GM06990 (cell line): Measurements from ENCODE around the gene COX18.

Source experiments
- DNase-seq: peaks from one replicate; pipeline ENCODE4 v3.0.0-alpha.2; 2011; ENCODE audit not compliant: insufficient read length; ENCODE audit errors: extremely low read depth
- H3K27me3 ChIP-seq: replicated peaks from 2 replicates; pipeline ENCODE4 v1.6.0; 2011; ENCODE audit warnings: low read length; ENCODE audit not compliant: control insufficient read depth, insufficient read depth
- H3K36me3 ChIP-seq: 2 replicates; pipeline ENCODE4 v1.5.1; 2011; ENCODE audit warnings: low read length; ENCODE audit not compliant: control insufficient read depth, insufficient read depth
- H3K4me3 ChIP-seq: replicated peaks from 2 replicates; pipeline ENCODE4 v1.5.1; 2011; ENCODE audit warnings: low read depth, mild to moderate bottlenecking, control low read depth, low read length
- CTCF ChIP-seq: IDR thresholded peaks from 2 replicates; pipeline ENCODE4 v1.5.1; 2011; ENCODE audit warnings: low read length, control low read depth, mild to moderate bottlenecking, inconsistent platforms; ENCODE audit not compliant: insufficient read depth, poor library complexity, severe bottlenecking

Gene COX18

DNA sequence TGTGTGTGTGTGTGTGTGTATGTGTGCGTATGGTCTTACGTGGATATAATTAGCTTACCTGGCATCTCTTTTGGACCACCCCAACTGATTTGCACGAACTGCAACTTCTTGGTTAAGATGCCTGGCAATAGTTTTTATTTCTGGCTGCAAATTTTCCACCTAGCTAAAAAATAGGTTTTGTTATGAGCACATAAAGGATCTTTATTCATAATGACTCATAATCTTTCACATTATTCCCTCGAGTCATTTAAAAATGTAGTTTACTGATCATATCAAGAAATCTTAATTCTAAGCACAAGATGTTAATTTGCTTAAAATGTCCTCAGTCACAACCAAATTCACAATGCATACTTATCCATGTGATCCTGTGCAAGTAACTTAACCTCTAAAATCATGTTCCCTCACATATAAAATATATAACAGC lies 1.5 kb downstream of the COX18 start:
- DNase-seq: peak; percentile 29
- no peak for TF ChIP-seq CTCF
- Histone ChIP-seq H3K4me3 (peak overlapping the region; percentile 89), H3K27me3 (no peaks in the 10 kb centered on the region), H3K36me3 (peaks cover 4% of the 10 kb centered on the region)

GRCh38 chr4:73066928-73067327 lies 2.6 kb downstream of the COX18 start:
- no peaks in the 10 kb centered on the region for H3K27me3 ChIP-seq
- H3K36me3 ChIP-seq: peaks cover 6% of the 10 kb centered on the region
- TF ChIP-seq CTCF: no peak
- peak; percentile 20 for DNase-seq
- peak overlapping the region; percentile 21; the same call in 1 of the 2 replicates for H3K4me3 ChIP-seq

GRCh38 chr4:73066445-73066844 lies 3.1 kb downstream of the COX18 start:
- TF ChIP-seq CTCF: no peak
- DNase-seq: no peak
- no peak overlapping the region for H3K4me3 ChIP-seq
- peaks cover 7% of the 10 kb centered on the region for H3K36me3 ChIP-seq
- H3K27me3 ChIP-seq: no peaks in the 10 kb centered on the region

DNA sequence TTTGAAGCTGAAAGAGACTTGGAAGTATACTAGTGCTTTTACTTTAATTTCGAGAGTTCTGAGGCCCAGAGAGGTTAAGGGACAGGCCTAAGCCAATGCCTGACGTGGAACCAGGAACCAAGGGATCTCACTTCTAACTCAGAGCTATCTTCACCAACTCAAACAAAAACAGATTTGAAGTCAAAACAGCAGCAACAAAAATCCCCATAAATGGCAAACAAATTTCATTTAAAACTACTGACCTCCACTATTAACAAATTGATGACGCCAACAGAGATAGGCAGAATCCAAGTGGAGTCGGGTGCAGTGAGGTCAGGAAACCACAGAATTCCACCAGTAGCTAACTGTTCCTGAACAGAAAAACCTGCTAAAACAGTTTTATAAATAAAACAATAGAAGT lies 5.0 kb downstream of the COX18 start:
- no peak for TF ChIP-seq CTCF
- H3K36me3 ChIP-seq: peaks cover 7% of the 10 kb centered on the region
- no peak overlapping the region for H3K4me3 ChIP-seq
- no peak for DNase-seq
- H3K27me3 ChIP-seq: no peaks in the 10 kb centered on the region

- Histone ChIP-seq H3K36me3 (peaks cover 3% of the 10 kb centered on the region), H3K27me3 (no peaks in the 10 kb centered on the region), H3K4me3 (no peak overlapping the region)
- no peak for DNase-seq
- no peak for TF ChIP-seq CTCF
Measured at GRCh38 chr4:73055241-73055897, 14.1 kb downstream of the COX18 start.
